Stimulated activated CD8-positive, alpha-beta memory T cell treated with anti-CD3 and anti-CD28 coated beads, Interleukin-4, amount 100 ng/mL, for 48 hours (primary cell): ENCODE results near the gene ADGRD2.
"Not testable (repeated sequence)": the region's sequence is repeated elsewhere in the genome, so short reads cannot be mapped to it uniquely, and the experiment has no call there.

ENCODE experiments used
- DNase-seq: peaks from one replicate; pipeline ENCODE4 v3.0.0-alpha.2; 2020

ADGRD2 gene, protein sequence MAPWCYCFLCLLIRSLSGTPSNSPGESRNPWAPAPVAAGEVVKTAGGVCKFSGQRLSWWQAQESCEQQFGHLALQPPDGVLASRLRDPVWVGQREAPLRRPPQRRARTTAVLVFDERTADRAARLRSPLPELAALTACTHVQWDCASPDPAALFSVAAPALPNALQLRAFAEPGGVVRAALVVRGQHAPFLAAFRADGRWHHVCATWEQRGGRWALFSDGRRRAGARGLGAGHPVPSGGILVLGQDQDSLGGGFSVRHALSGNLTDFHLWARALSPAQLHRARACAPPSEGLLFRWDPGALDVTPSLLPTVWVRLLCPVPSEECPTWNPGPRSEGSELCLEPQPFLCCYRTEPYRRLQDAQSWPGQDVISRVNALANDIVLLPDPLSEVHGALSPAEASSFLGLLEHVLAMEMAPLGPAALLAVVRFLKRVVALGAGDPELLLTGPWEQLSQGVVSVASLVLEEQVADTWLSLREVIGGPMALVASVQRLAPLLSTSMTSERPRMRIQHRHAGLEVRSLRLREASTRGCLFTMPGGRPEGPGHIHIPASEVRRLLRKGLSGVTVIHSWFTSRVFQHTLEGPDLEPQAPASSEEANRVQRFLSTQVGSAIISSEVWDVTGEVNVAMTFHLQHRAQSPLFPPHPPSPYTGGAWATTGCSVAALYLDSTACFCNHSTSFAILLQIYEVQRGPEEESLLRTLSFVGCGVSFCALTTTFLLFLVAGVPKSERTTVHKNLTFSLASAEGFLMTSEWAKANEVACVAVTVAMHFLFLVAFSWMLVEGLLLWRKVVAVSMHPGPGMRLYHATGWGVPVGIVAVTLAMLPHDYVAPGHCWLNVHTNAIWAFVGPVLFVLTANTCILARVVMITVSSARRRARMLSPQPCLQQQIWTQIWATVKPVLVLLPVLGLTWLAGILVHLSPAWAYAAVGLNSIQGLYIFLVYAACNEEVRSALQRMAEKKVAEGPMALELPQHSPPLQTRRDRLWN

GRCh38 chr9:124450241-124450924 lies at the start of gene ADGRD2:
Gene ADGRD2, plus strand, starts transcription at chr9:124450451. Its CDS starts 1,216 bp downstream, at chr9:124451667.
- peak; percentile 42 for DNase-seq

GRCh38 chr9:124403246-124403645 lies 47.0 kb upstream of the ADGRD2 start:
- no peak for DNase-seq

DNA sequence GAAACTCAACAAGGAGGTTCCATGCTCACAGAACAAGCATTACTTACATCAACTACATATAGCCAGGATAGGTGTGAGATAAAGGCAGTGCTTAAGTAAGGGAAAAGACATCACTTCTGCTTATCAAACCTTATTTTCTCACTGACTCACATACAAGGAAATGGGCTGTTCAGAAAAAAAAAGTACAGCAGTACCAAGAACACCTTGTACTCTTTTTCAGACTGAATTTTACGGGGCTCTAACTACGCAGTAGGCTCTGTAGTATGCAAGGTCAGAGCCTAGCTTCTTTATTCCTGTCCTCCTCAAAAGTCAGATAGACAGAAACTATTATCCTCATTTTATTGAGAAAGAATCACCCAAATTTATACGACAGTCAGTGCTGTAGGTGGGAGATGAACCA lies 40.8 kb upstream of the ADGRD2 start:
- DNase-seq, result no peak

DNA sequence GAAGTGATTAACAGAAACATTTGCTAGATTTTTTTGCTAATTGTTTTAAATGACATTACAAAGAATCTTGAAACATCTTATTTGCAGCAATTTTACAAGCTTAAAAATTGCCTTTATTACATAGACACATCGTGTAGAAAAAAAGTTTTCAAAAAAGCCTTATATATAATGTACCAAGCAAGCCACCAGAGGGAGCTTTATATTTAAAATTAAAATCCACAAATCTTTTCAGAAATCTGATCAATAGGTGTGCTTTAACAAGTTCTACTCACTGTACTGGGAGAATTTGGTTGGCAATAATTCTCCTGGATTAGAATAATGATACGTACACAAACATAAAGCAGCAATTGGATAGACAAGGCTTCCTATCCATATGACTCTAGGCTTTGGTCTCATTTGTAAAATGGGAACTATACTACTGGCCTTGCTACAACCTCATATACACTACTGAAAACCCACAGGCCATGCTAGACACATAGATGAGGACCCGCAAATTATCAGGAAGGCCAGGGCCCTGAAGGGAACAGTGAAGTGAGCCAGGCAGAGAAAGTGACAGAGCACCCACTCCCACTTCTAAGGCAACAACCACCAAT lies 39.8 kb upstream of the ADGRD2 start:
- DNase-seq, result no peak

DNA sequence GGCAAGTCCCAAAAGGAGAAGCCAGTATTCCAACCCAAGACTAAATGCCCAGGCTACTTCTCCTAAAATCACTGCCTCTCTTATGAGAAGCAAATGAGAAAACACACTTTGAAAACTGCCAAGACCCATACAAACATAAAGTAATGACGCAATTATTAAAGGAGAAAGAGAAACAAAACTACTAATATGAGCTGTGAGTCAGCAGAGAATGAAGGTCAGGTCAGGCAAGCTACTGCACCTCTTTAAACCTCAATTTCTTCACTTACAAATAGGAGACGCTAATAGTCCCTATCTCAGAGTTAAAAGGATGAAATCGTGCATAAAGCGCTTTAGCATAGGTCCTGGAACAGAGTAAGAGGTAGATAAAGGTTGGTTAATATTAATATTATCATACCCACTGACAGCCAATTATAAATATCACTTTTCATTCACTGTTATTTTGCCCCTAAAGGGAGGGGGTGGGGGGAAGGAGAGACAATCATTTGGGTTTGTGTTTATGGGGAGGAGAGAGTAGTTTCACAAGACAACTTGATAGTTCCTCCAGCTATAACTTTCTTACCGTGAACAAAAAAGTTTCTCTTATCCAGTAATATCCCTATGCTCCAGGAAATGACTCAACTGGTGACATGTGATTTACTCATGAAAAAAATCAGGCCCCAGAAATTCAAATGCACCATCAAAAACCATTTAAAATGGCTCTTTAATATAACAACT lies 38.6 kb upstream of the ADGRD2 start:
- DNase-seq, result no peak

DNA sequence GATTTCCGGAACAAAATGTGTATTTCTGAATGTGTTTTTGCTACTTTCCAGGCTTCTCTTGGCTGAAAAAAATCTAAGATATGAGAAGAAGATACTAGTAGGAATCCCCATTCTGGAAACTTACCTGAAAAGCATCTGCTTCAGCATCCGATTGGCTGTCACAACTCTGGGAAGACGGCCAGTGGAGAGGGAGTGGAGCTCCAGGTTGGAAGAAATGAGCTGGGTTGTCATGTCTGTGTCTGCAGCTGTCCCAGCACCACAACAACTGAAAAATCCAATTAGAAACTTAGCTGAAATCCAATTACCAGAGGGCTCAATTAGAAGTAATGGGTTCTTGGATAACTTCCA lies 38.0 kb upstream of the ADGRD2 start:
- DNase-seq, result no peak

- no peak for DNase-seq
These were observed 35.6 kb upstream of the ADGRD2 start for GRCh38 chr9:124414612-124415011.

DNA sequence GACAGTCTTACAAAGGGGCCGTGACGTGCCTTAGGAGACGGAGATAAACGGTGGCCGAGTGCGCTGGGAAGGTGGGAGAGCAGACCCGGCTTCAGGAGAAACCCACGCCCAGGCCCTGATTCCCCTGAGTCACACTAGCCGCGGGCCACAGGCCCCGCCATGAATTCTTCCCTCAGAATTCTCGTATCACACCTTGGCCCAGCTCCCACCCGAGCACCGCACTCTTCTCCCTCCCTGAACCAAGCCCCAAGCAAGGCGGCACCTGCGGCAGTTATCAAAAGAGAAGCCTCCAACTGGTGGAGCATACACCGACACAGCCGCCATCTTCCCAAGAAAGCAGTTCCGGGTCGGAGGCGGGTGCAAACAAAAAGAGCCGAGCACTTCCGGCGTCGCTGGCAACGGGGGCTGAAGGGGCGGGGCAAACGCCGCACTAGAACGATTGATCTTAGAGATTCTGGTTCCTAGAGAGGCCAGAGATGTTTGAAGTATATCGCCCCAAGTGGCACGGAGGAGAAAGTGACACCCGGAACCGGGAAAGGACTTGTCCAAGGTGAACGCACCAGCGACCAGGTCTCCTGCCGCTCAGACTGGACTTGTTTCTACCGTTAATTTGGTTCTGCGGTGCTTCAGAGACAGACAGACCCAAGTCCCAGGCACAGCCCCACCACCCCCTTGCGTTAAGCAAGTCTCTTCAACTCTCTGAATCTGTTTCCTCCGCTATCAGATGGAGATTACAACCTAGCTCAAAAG lies 35.0 kb upstream of the ADGRD2 start, which contains the start of gene PSMB7:
TSS of gene PSMB7 (minus strand) at position 341 of the 750 bp plus-strand sequence. CDS start at position 324, 17 bp downstream.
- peak; percentile 99 for DNase-seq

- DNase-seq, result no peak
These were observed 34.3 kb upstream of the ADGRD2 start for GRCh38 chr9:124415852-124416484.

DNA sequence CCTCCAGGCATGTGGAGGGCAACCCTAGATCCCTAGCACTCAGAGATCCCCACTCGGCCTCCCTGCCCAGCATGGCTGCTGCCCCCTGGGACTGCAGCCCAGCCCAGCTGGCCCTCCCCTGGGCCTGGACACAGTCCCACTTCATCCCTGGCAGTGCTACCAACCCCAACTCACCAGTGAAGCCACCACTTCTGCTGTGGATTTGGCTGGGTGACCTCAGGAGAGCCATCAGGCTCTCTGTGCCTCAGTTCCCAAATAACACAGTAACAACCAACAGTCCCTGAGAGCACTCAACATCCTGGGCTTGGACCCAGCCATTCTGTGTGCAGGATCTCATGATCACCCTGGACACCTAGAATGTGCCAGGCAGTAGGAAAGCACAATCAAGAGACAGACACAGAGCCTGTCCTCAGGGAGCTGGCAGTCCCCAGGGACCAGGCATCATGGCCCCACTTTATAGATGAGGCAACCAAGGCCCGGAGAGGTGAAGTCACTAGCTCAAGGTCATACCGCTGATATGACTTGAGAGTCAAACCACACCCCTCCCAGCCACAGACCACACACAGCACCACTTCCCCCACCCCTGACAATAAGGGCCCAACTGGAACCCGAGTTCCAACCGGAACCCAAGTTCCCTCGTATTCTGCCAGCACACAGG lies 30.3 kb upstream of the ADGRD2 start:
- DNase-seq, result no peak

DNA sequence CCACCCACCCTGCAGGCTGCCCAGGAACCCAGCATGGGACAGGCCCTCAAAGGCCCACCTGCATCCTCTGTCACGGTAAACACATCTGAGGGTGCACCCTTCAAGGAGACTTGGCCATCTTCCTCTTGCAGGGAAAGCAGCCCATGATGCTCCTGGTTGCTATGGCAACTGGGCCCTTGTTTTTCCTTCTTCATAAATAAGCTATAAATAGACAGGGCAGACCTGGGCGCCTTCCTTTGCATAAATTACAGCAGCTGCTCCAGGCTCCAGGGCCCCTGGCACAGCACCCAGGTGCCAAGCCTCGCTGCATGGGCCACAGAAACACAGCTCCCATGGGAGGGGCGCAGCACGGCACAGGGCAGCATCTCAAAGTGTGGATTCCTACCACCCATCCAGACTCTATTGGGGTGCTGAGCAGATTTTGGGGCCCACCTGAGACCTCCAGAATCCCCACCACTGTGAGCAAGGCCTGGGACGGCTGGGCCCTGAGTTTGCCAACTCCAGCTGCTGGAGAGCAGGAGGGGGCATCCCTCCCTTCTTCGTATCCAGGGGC lies 29.2 kb upstream of the ADGRD2 start:
- no peak for DNase-seq

DNA sequence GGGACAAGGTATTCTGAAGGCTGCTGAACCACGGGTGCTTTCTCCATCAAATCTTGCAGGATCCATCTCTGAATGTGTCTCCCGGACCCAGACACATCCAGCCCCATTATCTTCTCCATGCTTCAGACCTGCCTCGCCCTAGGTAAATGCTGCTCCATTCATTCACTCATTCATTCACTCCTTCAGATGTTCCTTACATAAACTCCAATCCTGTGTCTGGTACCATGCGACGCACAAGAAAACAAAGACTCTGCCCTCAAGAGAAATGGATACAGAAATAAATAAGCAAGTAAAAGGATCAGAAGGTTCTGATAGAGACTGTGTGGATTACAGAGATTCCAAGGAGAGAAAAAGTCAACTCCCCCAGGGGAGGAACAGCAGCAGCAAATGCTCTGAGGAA lies 27.1 kb upstream of the ADGRD2 start:
- DNase-seq, result no peak

- no peak for DNase-seq
These were observed 26.7 kb upstream of the ADGRD2 start for GRCh38 chr9:124423591-124423990.

GRCh38 chr9:124425733-124426132 lies 24.5 kb upstream of the ADGRD2 start:
- not testable (repeated sequence) for DNase-seq

DNA sequence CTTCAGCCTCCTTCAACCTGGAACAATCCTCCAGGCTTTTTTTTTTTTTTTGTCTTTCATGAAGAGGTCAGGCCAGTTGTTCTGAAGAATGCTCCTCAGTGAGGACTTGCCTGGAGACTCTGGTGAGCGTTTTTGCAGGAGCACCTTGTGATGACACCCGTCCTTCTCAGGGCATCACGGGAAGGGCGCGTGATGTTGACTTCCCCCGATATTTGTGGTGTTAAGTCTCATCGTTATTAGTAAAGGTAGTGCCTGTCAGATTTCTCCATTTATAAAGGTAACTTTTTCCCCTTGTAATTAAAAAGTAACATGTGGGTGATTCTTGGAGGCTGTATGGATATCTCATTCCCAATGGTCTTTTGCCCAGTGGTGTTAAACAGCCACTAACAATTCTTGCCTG lies 23.9 kb upstream of the ADGRD2 start:
- DNase-seq, result no peak

DNA sequence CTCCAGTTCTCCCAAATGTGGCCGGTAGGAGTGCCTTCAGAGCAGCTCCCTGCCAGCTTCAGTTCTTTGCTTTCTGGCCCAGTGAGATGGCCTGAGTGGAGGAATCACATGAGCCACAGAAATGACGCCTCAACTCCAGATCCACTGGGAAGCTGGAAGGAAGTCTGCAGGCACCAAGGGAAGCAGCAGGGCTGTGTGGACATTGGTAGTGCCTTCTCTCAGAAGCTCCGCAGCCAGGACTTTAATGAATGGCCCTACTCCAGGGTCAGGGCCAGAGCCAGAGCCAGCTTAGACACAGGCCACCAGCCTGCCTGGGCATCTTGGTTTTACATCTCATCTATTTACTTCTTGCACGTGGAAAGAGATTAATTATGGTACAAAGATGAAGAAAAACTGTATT lies 23.0 kb upstream of the ADGRD2 start:
- no peak for DNase-seq

- DNase-seq, result no peak
These were observed 21.3 kb upstream of the ADGRD2 start for GRCh38 chr9:124428751-124429529.

DNA sequence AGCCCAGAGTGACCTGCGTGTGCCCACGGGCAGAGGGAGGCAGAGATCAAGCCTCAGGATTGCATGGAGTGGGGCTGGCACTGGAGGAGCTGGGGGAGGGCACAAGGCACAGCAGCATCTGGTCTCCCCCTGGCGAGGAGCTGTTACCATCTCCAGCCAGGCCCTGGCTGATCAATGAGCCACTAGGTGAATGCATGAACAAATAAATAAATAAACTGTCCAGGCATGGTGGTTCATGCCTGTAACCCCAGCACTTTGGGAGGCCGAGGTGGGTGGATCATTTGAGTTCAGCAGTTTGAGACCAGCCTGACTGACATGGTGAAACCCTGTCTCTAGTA lies 20.8 kb upstream of the ADGRD2 start:
- DNase-seq, result no peak

DNA sequence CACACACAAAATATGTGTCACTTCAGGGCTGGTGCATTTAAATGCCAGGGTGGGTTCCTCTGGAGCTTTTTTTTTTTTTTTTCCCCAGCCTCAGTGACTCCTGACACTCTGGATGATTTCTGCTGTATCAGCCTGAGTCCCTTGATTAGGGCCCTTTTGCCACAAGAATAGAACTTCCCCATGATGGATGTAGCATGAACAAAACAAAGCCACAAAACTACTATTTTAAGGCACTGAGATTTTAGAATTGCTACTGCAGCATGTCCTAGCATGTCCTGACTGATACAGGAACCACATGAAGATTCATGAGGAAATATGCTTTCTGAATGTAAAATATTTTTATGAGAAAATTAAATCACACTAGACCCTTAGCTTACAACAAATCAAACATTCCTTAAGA lies 13.9 kb upstream of the ADGRD2 start:
- DNase-seq, result no peak
